HG03439 (cell line): ENCODE data around the gene MAPK13.
"Not testable (repeated sequence)": the region's sequence is repeated elsewhere in the genome, so short reads cannot be mapped to it uniquely, and the experiment has no call there.

Source experiments
- ATAC-seq: cut with Tn5 transposase; IDR thresholded peaks from one replicate; pipeline ENCODE4 v1.9.1; 2021; ENCODE audit warnings: mild to moderate bottlenecking, moderate library complexity; ENCODE audit not compliant: unreplicated experiment

MAPK13 gene

DNA sequence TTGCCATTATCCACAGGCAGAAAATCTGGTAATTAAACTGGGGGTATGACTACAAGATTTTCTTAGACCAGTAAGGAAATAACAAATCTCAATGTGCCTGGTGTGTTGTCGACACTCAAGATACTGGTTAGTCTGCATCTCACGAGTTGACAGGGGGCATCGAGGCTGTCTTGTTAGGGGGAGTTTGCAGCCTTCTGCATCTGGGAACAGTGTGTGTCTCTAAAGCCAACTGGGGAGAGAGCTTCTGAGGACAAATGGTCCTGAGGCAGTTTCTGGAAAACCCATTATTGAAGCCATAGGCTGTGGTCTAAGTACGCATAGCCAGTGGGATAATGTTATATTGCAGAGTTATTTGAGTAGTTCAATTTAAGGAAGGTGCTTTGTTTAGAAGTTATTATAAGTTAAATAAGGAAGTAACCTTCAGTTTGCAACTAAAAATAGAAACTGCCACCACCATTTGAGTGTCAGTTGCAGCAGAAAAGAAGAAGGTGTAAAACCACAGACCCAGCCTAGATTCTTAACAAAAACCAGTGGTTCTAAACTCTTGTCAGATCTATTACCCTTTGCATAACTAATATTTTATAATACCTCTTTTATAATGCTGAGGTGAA is 15.4 kb upstream of the MAPK13 start:
- ATAC-seq, result no peak

DNA sequence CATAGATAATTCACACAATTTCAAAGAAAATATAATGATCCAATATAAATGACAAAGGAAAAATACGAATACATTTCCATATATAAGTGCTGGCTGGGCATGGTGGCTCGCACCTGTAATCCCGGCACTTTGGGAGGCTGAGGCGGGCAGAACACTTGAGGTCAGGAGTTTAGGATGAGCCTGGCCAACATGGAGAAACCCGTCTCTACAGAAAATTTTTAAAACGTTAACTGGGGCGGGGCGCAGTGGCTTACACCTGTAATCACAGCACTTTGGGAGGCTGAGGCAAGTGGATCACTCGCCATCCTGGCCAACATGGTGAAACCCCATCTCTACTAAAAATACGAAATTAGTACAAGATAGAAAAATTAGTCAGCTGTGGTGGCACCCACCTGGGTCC is 14.9 kb upstream of the MAPK13 start:
- ATAC-seq, result no peak

DNA sequence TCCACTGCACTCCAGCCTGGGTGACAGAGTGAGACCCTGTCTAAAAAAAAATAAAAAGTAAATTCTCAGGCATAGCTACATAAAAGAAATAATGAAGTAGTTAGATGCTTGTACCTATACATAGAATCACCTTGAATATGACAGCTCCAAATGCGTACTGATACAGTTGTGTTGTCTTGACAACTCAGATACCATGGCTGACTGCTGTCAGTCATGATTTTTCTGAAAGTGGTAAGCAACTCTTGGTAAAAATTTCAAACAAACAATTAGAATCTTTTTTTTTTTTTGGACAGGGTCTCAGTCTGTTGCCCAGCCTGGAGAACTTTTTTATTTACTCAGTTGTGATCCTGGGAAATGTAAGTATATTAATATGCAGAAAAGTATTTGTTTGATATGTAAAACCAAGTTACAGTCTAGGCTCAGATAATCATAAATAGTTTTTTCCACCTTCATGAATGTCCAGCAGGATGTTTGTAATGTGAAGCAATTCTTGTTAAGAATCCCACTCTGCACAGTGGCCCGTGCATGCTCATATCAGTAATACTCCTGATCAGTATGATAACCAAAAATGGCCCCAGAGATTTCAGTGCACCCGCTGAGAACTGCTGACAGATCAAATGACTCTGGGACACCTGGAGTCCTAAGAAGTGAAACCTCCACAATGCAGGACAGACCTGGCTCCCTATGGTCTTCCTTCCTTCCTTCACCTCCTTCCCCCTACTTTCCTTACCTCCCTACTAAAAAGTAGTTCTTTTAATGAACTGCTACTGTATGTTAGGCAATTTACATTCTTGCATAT is 14.0 kb upstream of the MAPK13 start:
- no peak for ATAC-seq

DNA sequence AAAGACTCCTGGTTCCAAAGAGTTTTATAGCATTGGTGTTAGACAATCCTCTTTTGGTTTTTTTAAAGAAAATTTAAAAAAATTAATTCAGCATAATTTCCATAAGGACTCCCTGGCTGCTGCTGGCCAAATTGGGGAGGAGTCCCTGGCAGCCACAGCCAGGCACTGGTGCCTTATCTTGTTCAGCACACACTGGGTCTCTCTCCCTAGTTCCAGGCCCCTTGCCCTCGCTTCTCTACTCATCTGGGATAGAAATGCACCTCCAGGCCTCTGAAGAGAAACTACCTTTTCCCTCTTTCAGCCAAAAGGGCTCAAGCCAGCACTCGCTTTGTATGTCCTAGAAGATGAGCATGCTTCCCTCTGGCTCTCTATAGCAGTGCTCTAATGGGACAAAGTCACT is 13.4 kb upstream of the MAPK13 start:
- ATAC-seq, result no peak

DNA sequence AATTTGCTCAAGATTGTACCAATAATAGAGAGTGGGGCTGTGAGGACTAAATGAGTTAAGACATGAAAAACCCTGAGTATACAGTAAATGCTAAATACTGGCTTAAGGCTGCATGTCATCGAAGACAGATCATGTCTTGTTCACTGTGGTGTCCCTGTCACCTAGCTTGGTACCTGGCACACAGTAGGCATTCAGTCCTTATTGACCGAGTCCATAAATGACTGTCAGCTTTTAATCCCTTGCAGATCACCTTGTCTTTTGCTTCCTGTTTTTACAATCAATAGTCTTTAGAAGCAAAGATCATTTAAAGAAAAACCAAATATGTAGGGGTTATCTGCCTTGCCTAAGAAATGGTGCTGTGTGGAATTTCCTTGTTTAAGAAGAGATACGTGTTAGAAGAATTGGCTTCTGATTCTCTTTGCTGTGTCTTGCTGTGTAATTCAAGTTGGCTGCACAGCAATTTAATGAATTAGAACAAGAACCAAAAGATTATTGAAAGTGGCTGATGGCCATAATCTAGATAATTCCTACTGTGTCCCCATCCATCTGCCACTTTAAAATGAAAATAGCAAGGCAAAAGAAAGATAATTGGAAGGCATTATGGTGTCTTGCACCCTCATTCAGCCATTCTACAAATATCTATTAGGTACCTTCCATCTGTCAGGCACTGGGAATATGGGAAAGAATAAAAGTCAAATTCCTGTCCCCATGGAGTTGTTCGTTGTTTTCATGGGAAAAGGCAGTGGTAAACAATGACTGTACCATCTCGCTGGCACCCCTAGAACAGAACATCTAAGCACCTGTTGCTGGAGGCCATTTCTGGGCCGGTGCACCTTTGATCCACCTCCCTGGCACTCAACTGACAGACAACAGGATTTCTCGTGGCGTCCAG is 12.4 kb upstream of the MAPK13 start:
- ATAC-seq, result no peak

DNA sequence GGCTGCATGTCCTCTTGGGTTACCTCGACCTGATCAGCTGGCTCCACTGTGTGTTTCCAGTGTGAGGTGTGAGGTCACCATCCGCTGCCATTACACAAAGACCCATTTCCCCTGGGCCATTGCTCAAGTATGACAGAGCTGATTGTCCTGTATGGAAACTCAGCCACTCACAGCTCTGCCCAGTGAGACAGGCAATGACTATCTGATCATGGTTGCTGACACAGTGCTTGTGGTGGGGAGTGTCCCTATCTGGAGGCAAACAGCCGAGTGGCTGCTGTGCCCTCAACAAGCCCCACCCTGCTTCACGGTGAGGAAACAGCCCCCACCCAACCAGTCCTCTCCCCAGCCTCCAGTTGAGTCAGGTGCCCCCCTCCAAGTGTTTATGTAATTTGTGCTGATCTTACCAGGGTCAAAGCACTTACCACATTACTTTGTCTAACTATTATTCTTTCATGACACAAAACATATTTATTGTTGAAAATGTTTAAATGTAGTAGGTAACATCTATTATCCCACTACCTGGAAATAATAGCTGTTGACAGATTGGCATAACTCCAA is 11.7 kb upstream of the MAPK13 start:
- no peak for ATAC-seq

DNA sequence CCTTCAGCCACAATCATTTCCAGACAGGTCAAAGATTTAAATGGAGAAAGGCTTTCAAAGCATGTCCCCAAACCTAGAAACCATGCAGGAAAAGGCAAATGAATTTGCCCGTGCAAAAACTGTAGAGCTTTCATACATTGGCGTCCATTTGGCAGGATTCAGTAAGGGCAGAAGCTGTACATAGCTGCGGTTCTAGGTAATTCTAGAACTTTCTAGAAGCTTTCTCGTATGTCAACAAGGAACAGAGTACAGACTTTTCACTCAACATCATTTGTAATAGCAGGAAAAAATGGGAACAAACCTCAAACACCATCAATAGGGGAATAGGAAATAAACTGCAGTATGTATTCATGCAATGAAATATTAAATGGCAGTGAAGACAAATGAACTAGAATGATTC is 11.1 kb upstream of the MAPK13 start:
- no peak for ATAC-seq

DNA sequence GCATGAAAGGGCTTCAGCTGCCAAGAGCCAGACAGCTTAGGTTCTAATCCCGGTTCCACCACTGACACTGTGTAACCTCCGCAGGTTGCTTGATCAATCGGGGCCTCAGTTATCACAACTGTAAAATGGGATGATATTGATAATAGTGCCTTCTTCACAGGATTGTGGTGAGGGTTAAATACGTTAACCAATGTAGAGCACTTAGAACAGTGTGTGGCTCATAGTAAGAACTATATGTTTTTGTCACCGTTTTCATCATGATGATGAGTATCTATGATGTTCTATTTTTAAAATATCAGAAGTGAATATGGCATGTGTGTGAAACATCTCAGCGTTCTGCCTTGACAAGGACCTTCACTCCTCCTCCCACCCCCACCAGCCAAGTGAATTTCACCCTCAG is 10.3 kb upstream of the MAPK13 start:
- no peak for ATAC-seq

DNA sequence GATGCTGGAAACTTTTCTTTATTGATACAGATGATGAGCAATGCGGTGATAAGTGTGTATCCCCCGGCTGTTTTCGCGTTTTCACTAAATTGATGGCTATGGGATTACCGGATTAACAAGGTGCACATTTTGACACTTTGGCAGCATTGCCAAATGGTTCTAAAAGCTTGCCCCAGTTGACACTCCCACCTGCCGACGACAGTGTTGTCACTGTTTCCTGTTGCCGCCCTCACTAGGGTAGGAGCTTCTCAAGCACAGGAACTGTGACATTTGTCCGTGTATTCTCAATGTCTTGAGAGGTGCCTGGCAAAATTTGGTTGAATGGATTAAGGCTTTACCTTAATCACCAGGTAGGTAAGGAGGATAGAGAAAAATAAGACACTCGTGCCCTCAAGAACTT is 9.8 kb upstream of the MAPK13 start:
- no peak for ATAC-seq

DNA sequence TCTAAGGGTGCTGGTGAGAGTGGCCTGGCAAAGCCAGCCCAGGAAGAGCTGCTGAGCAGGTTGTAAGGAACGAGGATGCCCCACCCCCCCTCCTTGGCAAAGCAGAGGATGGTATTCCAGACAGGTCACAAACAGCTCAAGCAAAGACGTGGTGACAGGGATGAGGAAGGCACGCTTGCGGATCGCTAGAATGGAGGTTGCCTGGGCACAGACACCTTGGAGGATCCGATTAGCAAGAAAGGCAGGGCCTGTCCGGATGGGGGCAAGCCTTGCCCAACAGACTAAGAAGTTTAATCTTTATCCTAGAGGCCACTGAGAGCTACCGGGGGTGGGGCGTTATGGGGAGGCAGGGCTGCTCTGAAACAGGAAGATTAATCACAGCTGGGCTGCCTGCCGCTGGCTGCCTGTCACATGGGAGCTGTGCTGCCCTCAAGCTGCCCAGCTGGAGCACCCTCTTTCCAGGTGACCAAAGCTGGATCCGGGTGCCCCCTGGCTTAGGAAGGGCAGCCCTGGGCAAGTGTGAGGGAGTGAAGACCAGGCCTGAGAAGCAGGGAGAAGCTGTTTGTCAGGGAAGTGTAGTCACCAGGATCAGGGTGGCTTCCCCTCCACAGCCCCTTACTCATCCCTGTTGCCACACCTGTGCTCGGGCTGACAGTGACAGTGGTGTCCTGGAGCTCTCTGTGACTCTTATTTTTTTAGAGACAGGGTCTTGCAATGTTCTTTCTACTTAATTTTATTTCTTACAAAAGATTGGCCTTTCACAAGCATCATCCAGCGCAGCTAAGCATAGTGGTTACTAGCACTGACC is 9.1 kb upstream of the MAPK13 start:
- ATAC-seq, result no peak

DNA sequence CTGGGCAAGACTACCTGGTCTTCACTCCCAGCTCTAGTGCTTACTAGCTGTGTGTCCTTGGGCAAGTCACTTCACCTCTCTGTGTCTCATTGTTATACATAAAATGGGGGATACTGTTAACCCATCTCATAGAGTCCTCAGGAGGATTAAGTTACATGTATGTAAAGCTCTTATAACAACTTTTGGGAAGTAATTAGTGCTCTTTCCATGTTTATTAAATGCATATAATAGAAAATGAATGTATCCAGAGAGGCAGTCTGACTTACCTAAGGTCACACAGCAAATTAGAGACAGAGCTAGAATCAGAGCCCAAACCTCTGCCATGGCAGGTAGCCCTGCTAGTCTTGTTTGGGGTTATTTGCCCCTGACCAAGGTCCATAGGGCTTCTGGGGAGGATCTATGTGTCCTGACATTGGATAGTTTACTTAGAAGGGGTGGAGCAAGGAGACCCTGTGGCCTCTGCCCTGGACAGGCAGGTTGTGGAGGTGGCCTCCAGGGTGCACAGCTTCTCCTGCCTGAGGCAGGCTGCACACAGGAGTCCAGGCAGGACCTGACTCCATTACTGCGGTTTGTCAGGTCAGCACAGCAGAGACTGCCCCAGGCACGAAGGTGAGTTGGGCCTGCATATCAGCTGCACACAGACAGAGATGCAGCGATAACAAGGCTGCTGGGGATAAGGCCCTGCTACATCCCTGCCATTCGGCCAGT is 8.4 kb upstream of the MAPK13 start:
- no peak for ATAC-seq

DNA sequence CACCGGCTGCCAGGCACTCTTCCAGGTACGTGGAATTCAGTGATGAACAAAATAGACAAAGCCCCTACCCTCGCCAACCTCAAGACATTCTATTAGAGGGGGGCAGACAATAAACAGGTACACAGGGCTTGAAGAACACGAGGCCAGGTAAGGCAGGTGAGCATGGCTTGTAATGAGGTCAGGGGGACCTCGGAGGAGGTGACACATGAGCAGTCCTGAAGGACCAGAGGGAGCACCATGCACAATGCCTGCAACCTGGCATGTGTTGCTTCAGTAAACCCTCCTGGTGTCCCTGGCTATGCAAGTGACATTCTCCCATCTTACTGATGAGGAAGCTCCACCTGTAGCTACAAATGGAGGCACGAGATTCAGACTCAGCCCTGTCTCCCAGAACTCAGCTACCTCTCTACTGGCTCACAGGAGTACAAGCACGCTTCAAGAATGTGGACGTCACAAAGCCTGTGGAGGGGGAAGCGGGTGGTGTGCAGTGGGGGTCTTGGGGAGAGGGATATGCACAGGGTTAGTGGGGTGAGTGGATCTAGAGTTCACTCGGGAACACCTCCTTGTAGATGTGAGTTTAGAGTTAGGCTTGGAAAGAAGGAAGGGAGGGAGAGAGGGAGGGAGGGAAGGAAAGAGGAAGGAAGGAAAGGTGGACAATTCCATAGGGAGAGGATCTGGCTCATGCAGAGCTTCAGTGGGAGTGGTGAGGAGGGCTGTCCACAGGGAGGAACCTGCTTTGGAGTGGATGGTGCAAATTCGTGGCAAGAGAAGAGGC is 7.6 kb upstream of the MAPK13 start:
- no peak for ATAC-seq

DNA sequence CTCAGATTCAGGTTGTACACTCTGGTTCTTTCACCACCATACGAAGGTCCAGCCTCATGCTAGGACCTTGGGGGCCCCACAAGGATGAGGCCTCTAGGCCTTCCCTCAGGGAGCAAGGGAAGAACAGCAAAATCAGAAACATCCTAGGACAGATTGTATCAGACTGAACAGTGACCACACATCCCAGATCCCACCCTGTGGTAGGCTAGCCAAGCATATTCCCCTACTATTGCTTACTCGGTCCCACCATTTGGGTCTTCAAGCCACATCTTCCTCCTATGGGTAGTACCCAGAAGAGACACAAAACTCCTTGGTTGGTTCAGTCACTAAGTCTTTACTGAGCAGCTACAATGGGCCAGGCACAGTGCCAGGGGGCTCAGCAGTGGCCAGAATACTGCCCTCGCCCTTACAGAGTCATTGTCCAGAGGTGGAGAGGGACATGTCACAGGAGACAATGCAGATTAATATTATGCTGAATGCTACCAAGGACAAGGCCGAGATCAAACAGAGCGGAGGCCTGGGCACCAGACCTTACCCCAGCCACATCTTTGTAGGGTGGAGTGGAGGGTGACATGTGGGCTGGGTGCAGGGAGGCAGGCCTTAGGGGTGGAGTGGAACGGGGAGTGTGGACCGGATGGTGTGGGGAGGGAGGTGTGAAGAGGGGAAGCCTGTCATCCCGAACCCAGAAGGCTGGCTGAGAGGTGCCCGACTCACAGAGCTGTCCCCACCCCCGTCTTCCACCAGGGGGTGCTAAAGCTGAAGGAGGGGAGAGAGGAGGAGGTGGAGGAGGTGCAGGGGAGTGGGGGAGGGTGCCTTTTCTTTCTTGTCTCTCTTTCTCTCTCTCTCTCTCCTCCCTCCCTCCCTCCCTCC is 6.8 kb upstream of the MAPK13 start:
- peak; percentile 69 for ATAC-seq

DNA sequence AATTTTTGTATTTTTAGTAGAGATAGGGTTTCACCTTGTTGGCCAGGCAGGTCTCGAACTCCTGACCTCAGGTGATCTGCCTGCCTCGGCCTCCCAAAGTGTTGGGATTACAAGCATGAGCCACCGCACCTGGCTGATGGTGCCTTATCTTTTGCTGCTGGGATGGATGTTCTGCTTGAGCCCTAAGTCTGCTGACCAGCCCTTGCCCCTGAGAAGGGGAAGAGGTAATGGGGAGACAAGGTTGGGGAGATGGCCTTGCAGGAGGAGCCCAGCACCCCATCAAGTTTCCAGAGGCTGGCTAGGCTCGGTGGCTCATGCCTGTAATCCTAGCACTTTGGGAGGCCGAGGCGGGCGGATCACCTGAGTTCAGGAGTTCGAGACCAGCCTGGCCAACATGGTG is 6.0 kb upstream of the MAPK13 start:
- ATAC-seq, result not testable (repeated sequence)

DNA sequence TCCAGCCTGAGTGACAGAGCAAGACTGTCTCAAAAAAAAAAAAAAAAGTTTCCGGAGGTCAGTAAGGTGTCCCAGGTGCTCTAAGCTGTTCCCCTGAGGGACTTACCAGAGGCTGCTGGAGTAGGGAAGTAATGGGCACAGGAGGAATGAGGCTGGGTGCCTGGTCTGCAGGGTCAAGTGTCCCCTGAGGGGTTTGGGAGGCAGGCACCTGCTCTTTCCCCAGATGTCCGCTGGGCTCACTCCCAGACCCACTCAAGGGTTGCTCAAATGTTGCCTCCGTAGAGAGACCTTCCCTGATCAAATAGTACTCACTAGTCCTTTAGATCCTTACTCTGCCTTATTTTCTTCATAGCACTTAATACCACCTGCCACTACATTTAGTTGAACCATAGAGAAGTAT is 5.4 kb upstream of the MAPK13 start:
- no peak for ATAC-seq

DNA sequence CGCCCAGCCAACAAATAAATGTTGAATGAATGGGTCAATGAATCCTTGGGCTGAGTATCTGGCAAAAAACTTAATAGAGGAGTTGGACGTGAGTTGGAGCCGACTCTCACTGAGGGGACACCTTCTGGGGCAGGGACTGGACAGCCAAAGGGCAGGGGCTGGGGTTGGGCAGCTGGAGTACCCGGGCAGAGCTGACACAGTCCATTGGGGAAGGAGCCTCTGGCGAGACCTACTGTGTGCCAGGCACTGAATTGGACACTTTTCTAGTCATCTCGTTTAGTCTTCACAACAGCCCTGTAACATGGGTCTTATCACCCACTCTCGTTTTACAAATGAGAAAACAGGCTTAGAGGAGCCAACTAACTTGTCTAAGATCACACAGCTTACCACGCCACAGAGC is 4.7 kb upstream of the MAPK13 start:
- no peak for ATAC-seq

DNA sequence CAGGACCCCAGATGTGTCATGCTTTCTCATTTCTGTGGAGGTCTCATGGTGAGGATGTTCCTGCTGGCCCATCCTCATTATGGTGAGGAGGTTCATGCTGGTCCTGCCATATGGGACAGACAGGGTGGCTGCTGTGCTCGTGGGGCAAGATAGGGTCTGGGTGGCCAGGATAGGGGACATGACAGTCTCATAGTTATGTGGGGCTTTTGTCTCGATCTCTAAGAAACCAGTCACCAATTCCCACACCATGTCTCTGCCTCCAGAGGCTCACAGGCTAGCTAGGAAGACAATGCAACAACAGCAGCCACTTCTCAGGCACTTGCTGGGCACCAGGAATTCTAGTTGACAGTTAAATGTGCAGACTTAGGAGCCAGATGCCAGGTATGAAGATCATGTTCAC is 4.2 kb upstream of the MAPK13 start:
- ATAC-seq, result no peak
